Breast epithelium (tissue), 4 donors: ENCODE data around the gene PTGR3. TPM values are rescaled to one million over a fixed set of nuclear protein-coding genes. Genes with fewer than 3 reads are reported as not detected.
A peak's percentile ranks its signal among the peaks of the same experiment; 100 is the strongest.

Source experiments
- DNase-seq, 2 donors: peaks; one replicate each; pipeline ENCODE4 v3.0.0-alpha.2; 2019; ENCODE audit warnings: low spot score in 2 of 2
- H3K27ac ChIP-seq, 2 donors: fragments of 200-600 bp; sonication (generic) in 1 of 2; one replicate each; pipeline ENCODE4 v1.5.1; 2016 to 2019; ENCODE audit warnings: mild to moderate bottlenecking in 1 of 2
- H3K27me3 ChIP-seq, 2 donors: fragments of 200-600 bp; sonication (generic) in 1 of 2; one replicate each; pipeline versions ENCODE4 v1.5.1 to v1.6.0; 2017 to 2019; ENCODE audit warnings: control low read depth in 1 of 2, mild to moderate bottlenecking in 1 of 2
- H3K36me3 ChIP-seq: fragments of 200-600 bp; one replicate; pipeline ENCODE4 v1.5.1; 2019
- H3K4me1 ChIP-seq, 2 donors: fragments of 200-600 bp; sonication (generic); one replicate each; pipeline ENCODE4 v1.5.1; 2016 to 2019; ENCODE audit warnings: control low read depth in 1 of 2
- H3K4me3 ChIP-seq, 3 donors: fragments of 200-600 bp; sonication (generic); 1 replicate in 2 of 3; 2 replicates in 1 of 3; pipeline ENCODE4 v1.5.1; 2016 to 2019; ENCODE audit warnings: mild to moderate bottlenecking in 3 of 3, moderate library complexity in 2 of 3
- H3K9me3 ChIP-seq, 2 donors: fragments of 200-600 bp; sonication (generic) in 1 of 2; one replicate each; pipeline ENCODE4 v1.5.1; 2016 to 2019; ENCODE audit warnings: control low read depth in 1 of 2
- POLR2A ChIP-seq: fragments of 450-650 bp; IDR thresholded peaks from one replicate; pipeline ENCODE4 v1.6.1; 2016; ENCODE audit warnings: antibody characterized with exemption, mild to moderate bottlenecking, moderate library complexity
- POLR2AphosphoS5 ChIP-seq, 3 donors: sonication (generic); formaldehyde crosslinking; IDR thresholded peaks; one replicate each; pipeline ENCODE4 v1.6.1; 2017; ENCODE audit warnings: antibody characterized with exemption in 3 of 3
- intact Hi-C: fragments of 100-400 bp; cut with DNase I; formaldehyde crosslinking; loops from one replicate; pipeline ENCODE4 v1.15.1; 2023; ENCODE audit warnings: low total_unique reads
- total RNA-seq, 3 donors: library from RNA; depleted of rRNA; stranded (reverse); fragments of >200 nt; gene quantifications; one replicate each; pipeline ENCODE4 v1.1.0, GENCODE V29; 2016
- TF ChIP-seq, protein P1 (sequence below), 3 donors: fragments of 450-650 bp; IDR thresholded peaks; one replicate each; pipeline ENCODE4 v1.5.1; 2016 to 2017; ENCODE audit warnings: antibody characterized with exemption in 3 of 3, mild to moderate bottlenecking in 3 of 3, moderate library complexity in 3 of 3

The PTGR3 gene
- total RNA-seq, 3 donors from 2014 or later, result 21.3 to 32.9 (median 22.9) TPM

DNA sequence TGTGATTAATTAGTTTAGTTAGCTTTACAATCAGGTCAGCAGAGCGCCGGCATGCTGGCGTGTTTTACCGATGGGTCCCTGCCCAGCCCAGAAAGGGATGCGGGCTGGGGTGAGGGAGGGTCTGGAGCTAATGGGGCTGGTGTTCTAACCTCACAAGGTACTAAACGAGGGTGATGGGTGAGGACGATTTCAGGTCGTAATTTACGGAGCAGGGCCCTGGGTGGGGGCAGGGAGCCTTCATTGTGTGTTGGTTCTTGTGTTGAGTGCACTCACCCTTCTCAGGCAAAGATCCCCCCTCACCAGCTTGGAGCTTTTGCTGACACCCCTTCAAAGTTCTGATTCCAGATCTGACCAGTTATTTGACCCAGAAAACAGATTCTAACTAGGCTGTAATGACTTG is 39.5 kb downstream of the PTGR3 start:
- DNase-seq, result no peak
- H3K4me3 ChIP-seq, result no peak overlapping the region
- H3K27ac ChIP-seq, result peak overlapping the region in 1 of 2 donors; percentile 75
- TF ChIP-seq, protein P1, sequence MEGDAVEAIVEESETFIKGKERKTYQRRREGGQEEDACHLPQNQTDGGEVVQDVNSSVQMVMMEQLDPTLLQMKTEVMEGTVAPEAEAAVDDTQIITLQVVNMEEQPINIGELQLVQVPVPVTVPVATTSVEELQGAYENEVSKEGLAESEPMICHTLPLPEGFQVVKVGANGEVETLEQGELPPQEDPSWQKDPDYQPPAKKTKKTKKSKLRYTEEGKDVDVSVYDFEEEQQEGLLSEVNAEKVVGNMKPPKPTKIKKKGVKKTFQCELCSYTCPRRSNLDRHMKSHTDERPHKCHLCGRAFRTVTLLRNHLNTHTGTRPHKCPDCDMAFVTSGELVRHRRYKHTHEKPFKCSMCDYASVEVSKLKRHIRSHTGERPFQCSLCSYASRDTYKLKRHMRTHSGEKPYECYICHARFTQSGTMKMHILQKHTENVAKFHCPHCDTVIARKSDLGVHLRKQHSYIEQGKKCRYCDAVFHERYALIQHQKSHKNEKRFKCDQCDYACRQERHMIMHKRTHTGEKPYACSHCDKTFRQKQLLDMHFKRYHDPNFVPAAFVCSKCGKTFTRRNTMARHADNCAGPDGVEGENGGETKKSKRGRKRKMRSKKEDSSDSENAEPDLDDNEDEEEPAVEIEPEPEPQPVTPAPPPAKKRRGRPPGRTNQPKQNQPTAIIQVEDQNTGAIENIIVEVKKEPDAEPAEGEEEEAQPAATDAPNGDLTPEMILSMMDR (IDR thresholded peaks at IDR 0.05), result no peak
- TF ChIP-seq POLR2AphosphoS5 (IDR thresholded peaks at IDR 0.05) (no peak), POLR2A (no peak)
- no peaks in the 10 kb centered on the region for H3K27me3 ChIP-seq
- no peaks in the 10 kb centered on the region for H3K4me1 ChIP-seq
- peaks cover 0 to 3% of the 10 kb centered on the region in 2 donors for H3K9me3 ChIP-seq
- no peaks in the 10 kb centered on the region for H3K36me3 ChIP-seq
- intact Hi-C loops, result no loop called here

DNA sequence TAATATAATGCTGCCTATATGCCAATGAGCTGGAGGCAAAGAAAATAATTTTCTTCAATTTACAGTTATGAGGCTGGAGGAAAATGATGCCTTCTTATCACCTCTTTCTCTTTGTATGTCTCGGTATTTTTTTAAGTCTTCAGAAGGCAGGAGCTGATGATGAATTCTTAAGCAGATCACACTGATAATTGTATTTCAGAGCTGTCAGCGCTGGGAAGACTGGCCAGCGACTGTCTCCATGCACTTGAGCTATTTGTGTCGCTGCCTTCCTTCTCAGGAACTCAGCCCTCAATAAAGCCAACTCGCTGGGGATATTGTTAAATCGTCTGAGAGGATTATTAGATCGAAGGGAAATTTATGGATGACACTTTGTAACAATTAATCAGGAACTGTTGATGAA is 40.3 kb downstream of the PTGR3 start:
- Histone ChIP-seq H3K9me3 (peaks cover 0 to 3% of the 10 kb centered on the region in 2 donors), H3K4me3 (no peak overlapping the region), H3K36me3 (no peaks in the 10 kb centered on the region), H3K4me1 (no peaks in the 10 kb centered on the region), H3K27me3 (no peaks in the 10 kb centered on the region), H3K27ac (no peak overlapping the region)
- intact Hi-C loops, result no loop called here
- TF ChIP-seq POLR2A (no peak), POLR2AphosphoS5 (IDR thresholded peaks at IDR 0.05) (no peak)
- TF ChIP-seq, protein P1 (IDR thresholded peaks at IDR 0.05), result no peak
- no peak for DNase-seq

DNA sequence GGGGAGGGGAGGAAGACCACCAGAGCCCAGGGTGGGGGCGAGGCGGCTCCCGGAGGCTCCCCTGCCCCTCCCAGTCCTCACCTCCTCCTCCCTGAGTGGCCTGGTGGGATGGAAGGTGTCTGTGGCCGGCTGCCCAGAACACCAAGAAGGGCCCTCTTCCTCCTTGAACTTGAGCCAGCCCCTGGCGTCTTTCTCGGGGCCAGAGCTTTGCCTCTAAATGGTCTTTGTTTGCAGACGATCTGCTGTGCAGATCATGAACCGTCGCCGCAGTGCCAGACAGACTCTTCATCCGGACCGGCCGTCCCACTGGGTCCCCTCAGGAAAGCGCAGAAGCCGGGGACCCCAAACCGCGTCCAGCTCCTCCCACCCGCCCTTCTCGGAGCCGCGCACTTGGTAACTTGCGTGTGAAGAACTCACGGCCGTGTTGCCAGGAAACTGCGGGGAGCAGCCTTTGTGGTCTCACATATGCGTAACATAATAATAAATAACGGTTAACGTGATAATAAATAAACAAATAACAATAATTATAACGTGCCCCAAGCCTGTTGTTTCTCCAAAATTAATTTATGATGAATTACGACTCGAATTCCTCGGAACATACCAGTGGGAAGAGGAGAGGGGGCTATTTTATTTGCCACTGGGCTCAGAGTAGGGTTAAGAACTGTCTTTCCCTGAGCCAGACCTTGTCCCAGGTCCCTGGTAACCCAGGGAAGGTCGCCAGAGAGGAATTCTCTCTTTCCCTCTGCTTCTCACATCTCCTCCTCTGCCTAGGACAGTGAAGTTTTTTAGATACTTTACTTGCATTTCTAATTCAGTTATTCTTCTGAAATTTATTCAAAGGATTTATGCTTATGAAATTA is 41.0 kb downstream of the PTGR3 start:
- TF ChIP-seq POLR2A, result no peak
- TF ChIP-seq, protein P1 (IDR thresholded peaks at IDR 0.05), result no peak
- no peak for TF ChIP-seq POLR2AphosphoS5 (IDR thresholded peaks at IDR 0.05)
- Histone ChIP-seq H3K4me1 (no peaks in the 10 kb centered on the region), H3K27me3 (no peaks in the 10 kb centered on the region), H3K36me3 (no peaks in the 10 kb centered on the region), H3K27ac (peak overlapping the region in 1 of 2 donors; percentile 38), H3K9me3 (peaks cover 0 to 3% of the 10 kb centered on the region in 2 donors), H3K4me3 (peak overlapping the region; percentile 3 to 31 (median 28))
- no peak for DNase-seq
- intact Hi-C loops, result no loop called here

DNA sequence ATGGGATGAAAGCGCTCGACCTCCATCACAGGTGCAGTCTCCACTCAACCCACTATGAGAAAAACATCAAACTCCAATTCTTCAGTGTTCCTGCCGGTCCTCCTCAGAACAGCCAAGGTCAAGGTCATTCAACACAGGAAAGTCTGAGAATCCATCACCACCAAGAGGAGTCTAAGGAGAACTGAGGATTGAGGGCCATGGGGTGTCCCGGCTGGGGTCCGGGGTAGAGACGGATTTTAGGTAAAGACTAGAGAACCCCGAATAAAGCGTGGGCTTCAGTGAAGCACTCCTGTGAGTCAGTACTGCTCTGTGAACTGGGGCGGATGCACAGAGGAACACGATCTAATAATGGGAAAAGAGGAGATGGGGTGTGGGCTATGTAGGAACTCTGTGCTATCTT is 41.8 kb downstream of the PTGR3 start:
- no peak overlapping the region for H3K27ac ChIP-seq
- TF ChIP-seq, protein P1 (IDR thresholded peaks at IDR 0.05), result no peak
- no peak for TF ChIP-seq POLR2A
- no peak for TF ChIP-seq POLR2AphosphoS5 (IDR thresholded peaks at IDR 0.05)
- no peak overlapping the region for H3K4me3 ChIP-seq
- no peaks in the 10 kb centered on the region for H3K27me3 ChIP-seq
- no peaks in the 10 kb centered on the region for H3K36me3 ChIP-seq
- intact Hi-C loops, result no loop called here
- no peaks in the 10 kb centered on the region for H3K4me1 ChIP-seq
- peaks cover 0 to 3% of the 10 kb centered on the region in 2 donors for H3K9me3 ChIP-seq
- no peak for DNase-seq

DNA sequence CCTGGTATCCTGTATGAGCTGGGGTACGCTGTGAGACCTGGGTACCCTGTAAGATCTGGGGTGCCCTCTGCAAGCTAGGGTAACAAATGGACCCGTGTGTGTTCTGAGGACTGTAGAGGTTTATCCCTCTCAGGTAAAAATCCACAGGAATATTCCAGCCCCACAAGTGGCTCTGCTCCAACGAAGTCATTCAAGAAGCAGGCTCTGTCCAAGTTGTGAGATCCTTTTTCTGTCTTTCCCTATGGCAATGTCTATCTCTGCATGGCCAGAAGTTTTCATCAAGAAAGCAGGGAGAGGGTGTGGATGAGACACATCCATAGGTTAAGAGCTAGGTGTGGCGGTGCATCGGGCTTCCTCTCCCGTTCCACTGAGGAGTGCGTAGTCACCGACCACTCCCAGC is 43.0 kb downstream of the PTGR3 start:
- Histone ChIP-seq H3K27ac (no peak overlapping the region), H3K4me3 (no peak overlapping the region), H3K36me3 (no peaks in the 10 kb centered on the region), H3K9me3 (peaks cover 0 to 3% of the 10 kb centered on the region in 2 donors), H3K4me1 (no peaks in the 10 kb centered on the region), H3K27me3 (no peaks in the 10 kb centered on the region)
- intact Hi-C loops, result no loop called here
- DNase-seq, result no peak
- TF ChIP-seq, protein P1 (IDR thresholded peaks at IDR 0.05), result no peak
- TF ChIP-seq POLR2AphosphoS5 (IDR thresholded peaks at IDR 0.05) (no peak), POLR2A (no peak)
